DMS79 (cell line): Measurements from ENCODE around the gene ERN1.
"Not testable (repeated sequence)": the region's sequence is repeated elsewhere in the genome, so short reads cannot be mapped to it uniquely, and the experiment has no call there.

Experiments
- DNase-seq: peaks from one replicate; lab custom pipeline; 2025; lab: John Stamatoyannopoulos, UW

The ERN1 gene

GRCh38 chr17:64129765-64130558 is at the start of gene ERN1:
TSS of gene ERN1 (minus strand) at chr17:64130144. CDS start at chr17:64130029, 115 bp downstream.
- DNase-seq: peak; percentile 32

- not testable (repeated sequence) for DNase-seq
Measured at GRCh38 chr17:64179024-64179423, 49.1 kb upstream of the ERN1 start.

- DNase-seq: no peak
Measured at GRCh38 chr17:64178011-64178825, 48.3 kb upstream of the ERN1 start.

- no peak for DNase-seq
Measured at GRCh38 chr17:64177311-64178010, 47.5 kb upstream of the ERN1 start.

GRCh38 chr17:64176556-64176955 is 46.6 kb upstream of the ERN1 start:
- no peak for DNase-seq

GRCh38 chr17:64174686-64175456 is 44.9 kb upstream of the ERN1 start:
- peak; percentile 48 for DNase-seq

- DNase-seq: no peak
Measured at GRCh38 chr17:64173646-64174045, 43.7 kb upstream of the ERN1 start.

GRCh38 chr17:64172510-64172909 is 42.6 kb upstream of the ERN1 start:
- DNase-seq: no peak

GRCh38 chr17:64171041-64171440 is 41.1 kb upstream of the ERN1 start:
- DNase-seq: no peak

- no peak for DNase-seq
Measured at GRCh38 chr17:64170286-64170685, 40.3 kb upstream of the ERN1 start.

GRCh38 chr17:64167666-64168065 is 37.7 kb upstream of the ERN1 start:
- DNase-seq: not testable (repeated sequence)

- DNase-seq: no peak
Measured at GRCh38 chr17:64166876-64167275, 36.9 kb upstream of the ERN1 start.

GRCh38 chr17:64165347-64165746 is 35.4 kb upstream of the ERN1 start:
- no peak for DNase-seq

GRCh38 chr17:64164596-64165285 is 34.8 kb upstream of the ERN1 start:
- no peak for DNase-seq

GRCh38 chr17:64163468-64163867 is 33.5 kb upstream of the ERN1 start:
- DNase-seq: no peak

GRCh38 chr17:64162554-64162953 is 32.6 kb upstream of the ERN1 start:
- DNase-seq: no peak

- no peak for DNase-seq
Measured at GRCh38 chr17:64161380-64162176, 31.6 kb upstream of the ERN1 start.

GRCh38 chr17:64160378-64160777 is 30.4 kb upstream of the ERN1 start:
- no peak for DNase-seq

GRCh38 chr17:64158831-64159590 is 29.1 kb upstream of the ERN1 start:
- DNase-seq: no peak

- no peak for DNase-seq
Measured at GRCh38 chr17:64158406-64158805, 28.5 kb upstream of the ERN1 start.
